GM19455 (cell line): ENCODE measurements around the gene ZBTB22.
A peak's percentile ranks its signal among the peaks of the same experiment; 100 is the strongest.
"Not testable (repeated sequence)": the region's sequence is repeated elsewhere in the genome, so short reads cannot be mapped to it uniquely, and the experiment has no call there.

Experiments used
- ATAC-seq: cut with Tn5 transposase; IDR thresholded peaks from one replicate; pipeline ENCODE4 v1.9.1; 2021; ENCODE audit not compliant: unreplicated experiment

The ZBTB22 gene

DNA sequence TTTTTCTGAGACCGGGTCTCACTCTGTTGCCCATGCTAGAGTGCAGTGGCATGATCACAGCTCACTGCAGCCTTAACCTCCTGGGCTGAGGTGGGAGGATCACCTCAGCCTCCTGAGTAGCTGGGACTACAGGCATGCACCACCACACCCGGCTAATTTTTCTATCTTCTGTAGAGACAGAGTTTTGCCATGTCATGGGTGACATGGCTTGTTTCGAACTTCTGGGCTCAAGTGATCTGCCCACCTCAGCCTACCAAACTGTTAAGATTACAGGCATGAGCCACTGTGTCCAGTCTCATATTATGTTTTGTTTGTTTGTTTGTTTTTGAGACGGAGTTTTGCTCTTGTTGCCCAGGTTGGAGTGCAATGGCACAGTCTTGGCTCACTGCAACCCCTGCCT, 32.3 kb downstream of the ZBTB22 start:
- ATAC-seq = not testable (repeated sequence)

DNA sequence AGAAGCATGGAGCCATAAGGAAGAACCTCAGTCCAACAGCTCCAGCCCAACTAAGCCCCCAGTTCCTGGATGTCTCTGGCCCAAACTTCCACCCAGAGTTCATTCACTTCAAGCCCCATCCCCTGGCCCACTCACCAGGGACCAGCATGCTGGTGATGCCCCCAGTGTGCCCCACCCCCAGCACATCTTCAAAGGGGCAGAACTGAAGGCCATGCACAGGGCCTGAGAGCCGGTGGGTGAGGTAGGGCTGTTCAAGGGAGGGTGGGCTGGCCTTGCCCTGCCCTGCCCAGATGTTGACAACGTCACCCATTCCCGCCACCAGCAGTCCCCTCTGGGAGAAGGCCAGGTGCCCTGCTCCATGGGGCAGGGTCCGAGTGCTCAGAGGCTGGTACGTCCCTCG, 37.0 kb downstream of the ZBTB22 start:
- ATAC-seq = no peak

DNA sequence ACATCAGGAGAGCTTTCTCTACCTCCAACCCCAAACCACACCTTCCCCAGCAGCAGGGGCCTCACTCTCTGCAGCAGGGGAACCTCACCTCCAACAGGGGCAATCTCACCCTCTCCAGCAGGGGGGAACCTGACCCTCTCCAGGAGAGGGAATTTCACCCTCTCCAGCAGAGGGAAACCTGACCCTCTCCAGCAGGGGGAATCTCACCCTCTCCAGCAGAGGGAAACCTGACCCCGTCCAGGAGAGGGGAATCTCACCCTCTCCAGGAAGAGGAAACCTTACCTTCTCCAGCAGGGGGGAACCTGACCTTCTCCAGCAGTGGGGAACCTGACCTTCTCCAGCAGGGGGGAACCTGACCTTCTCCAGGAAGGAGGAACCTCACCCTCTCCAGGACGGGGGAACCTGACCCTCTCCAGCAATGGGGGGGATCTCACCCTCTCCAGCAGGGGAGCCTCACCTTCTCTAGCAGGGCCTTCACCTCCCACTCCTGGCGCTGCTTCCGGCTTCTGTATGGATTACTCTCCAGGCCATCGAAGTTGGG, 37.5 kb downstream of the ZBTB22 start:
- no peak for ATAC-seq

DNA sequence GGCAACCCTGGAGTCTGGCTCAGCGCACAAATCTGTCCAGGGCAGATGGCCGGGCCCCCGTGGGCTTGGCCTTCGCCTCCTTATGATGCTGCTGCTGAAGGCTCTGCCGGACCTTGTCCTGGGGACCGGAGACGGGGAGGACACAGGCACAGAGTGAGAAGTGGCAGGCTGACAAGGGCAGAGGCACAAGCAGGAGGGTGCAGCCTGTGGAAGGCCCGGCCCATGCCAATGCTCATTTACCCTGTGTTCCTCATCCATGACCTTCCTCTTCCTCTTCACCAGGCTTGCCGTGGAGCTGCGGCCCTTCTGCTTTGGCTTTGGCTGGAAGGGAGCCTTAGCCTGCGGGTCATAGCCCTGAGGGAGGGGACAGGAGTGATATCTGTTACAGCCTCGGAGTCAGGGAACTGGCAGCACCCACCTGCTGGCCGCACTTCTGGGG, 38.3 kb downstream of the ZBTB22 start:
- ATAC-seq = no peak

DNA sequence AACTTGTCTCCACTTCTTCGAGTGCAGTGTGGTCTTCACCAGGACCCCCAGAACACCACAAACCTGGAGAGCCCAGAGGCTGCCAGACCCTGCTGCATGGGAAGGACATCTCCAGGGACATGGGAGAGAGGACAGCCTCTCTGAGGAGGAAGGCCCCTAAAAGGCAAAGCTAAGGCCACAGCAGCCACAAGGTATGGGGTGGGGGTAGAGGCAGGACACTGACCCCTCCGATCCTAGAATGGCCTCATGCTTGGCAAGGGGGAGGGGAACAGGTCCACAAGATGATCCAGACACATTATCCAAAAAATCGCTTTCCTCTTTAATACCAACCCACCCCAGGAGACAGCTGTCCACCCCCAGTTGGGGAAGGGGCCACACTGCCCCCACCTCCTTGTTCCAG, 38.7 kb downstream of the ZBTB22 start:
- no peak for ATAC-seq

DNA sequence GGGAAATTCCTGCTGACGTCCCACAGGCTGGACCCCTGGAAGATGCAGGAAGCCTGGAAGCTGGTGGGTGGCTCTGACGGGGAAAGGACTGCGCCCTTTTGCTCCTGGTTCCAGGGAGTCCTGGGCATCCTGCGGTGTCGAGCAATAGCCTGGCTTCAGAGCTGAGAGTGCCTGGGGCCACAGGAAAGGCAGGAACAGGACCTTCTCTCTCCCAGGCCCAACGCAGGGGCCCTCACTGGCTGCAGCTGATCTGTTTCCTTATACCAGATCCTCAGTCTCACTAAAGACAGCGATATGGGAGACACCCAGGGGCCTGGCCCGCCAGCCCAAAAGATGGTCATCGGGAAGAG, 39.2 kb downstream of the ZBTB22 start:
- ATAC-seq = no peak

DNA sequence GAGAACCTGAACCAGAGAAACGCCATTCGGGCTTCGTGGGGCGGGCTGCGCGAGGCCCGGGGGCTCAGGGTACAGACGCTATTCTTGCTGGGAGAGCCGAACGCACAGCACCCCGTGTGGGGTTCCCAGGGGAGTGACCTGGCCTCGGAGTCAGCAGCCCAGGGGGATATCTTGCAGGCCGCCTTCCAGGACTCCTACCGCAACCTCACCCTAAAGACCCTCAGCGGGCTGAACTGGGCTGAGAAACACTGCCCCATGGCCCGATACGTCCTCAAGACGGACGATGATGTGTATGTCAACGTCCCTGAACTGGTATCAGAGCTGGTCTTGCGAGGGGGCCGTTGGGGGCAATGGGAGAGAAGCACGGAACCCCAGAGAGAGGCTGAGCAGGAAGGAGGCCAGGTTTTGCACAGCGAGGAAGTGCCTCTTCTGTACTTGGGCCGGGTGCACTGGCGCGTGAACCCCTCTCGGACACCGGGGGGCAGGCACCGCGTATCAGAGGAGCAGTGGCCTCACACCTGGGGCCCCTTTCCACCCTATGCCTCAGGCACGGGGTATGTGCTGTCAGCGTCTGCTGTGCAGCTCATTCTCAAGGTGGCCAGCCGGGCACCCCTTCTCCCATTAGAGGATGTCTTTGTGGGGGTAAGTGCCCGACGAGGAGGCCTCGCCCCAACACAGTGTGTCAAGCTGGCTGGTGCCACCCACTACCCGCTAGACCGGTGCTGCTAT, 39.7 kb downstream of the ZBTB22 start:
- no peak for ATAC-seq

DNA sequence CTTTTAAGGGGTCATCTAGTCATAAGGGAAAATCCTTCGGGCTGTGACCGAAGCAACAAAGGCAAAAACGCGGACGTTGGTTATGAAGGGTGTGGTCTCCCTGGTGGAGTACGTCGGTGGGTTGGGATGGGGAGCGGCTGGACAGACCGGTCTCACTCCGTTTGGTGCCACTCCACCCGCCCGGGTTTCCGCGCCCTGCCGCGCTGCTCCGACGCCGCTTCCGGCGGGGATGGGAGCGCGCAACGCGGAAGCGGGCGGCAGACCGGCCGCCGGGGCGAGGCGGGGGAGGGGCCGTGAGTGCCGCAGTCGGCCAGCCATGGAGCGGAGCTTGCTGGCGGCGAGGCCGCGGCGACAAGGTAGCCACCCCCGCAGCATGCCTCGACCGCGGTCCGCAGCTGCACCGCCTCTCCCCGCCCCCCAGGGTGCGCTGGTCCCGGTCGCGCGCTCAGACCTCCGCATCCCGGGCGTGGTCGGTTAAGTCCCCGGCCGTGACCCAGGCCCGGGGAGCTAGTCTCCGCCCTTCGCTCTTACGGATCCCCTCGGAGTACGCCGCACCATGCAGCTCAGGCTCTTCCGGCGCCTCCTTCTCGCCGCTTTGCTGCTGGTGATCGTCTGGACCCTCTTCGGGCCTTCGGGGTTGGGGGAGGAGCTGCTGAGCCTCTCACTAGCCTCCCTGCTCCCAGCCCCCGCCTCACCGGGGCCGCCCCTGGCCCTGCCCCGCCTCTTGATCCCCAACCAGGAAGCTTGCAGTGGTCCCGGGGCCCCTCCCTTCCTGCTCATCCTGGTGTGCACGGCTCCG, 40.5 kb downstream of the ZBTB22 start, which contains the start of gene B3GALT4:
Gene B3GALT4, plus strand, starts transcription at position 260 of the 799 bp plus-strand sequence. Its CDS starts 297 bp downstream, at position 557.
- ATAC-seq = peak; percentile 61

DNA sequence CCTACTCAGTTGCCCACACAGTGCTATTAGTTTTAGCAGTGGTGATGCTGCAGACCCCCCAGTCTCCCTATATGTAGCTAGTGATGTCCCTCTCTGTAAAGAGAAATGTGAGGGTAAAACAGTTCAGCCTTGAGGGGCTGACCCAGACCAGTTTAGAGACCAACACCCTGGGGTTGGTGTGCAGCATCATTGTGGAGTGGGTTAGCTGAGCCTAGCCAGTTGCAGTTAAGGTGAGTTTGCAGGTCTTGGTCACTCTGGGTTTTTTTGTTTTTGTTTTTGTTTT, 41.0 kb downstream of the ZBTB22 start:
- no peak for ATAC-seq

DNA sequence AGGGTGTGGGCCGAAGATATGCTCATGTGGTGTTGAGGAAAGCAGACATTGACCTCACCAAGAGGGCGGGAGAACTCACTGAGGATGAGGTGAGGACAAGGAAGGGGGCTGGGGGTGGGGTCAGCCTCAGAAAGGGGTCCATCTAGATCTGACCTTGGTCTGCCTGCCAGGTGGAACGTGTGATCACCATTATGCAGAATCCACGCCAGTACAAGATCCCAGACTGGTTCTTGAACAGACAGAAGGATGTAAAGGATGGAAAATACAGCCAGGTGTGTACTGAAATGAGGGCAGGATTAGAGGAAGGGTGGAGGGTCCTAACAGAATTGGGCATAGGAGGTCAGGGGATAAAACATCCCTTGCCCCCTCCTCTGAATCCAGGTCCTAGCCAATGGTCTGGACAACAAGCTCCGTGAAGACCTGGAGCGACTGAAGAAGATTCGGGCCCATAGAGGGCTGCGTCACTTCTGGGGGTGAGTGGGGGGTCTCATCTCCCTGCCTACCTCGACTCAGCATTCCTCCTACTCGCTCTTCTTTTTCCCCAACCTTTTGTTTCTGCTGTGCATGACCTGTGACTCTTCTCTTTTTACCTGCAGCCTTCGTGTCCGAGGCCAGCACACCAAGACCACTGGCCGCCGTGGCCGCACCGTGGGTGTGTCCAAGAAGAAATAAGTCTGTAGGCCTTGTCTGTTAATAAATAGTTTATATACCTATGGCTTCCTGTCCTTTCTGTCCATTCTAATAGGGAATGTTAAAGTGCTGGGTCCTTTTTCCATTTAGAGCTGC, 41.6 kb downstream of the ZBTB22 start:
- not testable (repeated sequence) for ATAC-seq

DNA sequence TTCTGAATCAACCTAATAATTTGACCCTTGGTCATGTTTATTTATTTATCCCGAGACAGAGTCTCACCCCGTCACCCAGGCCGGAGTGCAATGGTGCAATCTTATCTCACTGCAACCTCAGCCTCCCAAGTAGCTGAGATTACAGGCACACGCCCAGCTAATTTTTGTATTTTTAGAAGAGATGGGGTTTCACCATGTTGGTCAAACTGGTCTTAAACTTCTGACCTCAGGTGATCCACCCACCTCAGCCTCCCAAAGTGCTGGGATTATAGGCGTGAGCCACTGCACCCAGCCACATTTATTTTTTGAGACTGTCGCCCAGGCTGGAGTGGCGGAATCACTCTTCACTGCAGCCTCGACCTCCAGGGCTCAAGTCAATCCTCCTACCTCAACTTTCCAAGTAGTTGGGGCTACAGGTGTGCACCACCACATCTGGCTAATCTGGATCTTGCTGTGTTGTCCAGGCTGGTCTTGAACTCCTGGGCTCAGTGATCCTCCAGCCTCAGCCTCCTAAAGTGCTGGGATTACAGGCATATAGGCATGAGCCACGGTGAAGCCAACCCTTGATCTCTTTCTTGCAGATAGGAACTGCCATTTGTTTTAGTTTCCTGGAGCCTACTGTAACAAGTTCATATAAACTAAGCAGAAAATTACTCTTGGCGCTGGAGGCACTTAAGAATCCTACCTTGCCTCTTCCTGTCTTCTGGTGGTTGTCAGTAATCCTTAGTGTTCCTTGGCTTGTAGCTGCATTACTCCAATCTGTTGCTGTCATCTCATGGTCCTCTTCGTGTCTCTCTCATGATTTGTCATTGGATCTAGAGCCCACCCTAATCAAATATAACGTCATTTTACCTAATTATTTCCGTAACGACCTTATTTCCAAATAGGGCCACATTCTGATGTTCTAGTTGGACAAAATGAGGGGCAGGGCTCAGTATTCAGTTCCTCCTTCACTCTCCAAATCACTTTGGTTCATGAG, 43.3 kb downstream of the ZBTB22 start:
- no peak for ATAC-seq

DNA sequence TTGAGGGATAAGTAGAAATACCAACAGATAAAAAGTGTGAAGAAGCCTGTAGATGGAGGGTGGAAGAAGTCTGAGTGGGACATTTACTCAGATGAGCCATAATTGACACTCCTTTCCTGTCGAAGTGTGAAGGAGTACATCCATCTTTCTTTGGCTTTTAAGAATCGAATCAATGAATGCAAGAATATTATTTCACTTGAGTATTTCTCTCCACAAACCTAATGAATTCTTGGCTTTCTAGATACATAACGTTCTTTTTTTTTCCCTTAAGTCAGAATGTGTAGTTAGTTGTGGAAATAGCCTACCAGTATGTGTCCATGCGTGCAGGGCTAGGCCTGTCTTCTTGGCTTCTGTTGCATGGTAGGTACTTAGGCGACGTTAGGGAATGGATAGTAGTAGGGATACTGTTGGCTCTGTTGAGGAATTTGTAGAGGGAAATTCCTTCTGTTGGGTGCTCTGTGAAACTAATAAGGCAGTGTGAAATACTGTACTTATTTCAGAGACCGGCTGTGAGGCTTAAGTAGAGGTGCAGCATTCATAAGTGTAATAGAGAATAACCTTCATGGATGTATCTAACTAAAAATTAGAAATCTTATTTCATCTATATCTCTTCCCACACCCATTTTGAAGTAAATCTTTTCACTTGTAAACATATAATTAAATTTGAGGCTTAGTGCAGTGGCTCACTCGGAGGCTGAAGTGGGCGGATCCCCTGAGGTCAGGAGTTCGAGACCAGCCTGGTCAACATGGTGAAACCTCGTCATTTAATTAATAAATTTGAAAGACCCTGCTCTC, 44.2 kb downstream of the ZBTB22 start:
- no peak for ATAC-seq

DNA sequence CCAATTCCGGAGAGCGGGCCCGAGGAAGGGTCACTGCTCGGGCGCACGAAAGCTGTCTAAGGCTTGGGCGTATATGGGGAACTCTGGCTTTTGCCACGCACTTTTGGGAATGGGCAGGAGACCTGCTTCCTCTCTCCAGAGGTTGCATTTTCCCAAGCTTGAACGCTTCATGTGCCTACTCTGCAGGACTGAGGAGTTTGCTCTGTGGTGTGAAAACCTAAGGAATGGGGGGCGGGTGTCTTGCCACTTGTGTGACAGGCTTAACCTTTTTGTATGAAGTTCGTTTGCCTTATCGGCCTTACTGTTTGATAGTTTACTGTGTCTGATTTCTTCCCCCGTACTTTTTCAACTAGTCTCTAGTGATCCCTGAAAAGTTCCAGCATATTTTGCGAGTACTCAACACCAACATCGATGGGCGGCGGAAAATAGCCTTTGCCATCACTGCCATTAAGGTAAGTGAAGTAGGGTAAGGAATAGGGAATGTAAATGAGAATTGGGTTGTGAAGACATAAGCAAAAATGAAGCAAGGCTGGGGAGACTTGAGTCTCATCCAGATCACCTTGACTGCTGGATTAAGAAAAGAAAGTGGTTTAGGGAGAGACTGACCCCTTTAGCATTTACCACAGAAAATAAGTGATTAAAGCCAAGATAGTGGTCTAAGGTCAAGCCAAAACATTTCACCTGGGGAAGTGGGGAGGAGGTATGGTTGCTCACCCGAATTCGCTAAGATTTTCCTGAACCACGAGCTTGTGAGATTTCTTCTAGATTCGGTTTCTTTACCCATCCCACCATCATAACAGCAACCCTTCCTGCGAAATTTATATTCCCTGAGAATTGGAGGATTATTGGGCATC, 45.0 kb downstream of the ZBTB22 start:
- ATAC-seq = no peak

DNA sequence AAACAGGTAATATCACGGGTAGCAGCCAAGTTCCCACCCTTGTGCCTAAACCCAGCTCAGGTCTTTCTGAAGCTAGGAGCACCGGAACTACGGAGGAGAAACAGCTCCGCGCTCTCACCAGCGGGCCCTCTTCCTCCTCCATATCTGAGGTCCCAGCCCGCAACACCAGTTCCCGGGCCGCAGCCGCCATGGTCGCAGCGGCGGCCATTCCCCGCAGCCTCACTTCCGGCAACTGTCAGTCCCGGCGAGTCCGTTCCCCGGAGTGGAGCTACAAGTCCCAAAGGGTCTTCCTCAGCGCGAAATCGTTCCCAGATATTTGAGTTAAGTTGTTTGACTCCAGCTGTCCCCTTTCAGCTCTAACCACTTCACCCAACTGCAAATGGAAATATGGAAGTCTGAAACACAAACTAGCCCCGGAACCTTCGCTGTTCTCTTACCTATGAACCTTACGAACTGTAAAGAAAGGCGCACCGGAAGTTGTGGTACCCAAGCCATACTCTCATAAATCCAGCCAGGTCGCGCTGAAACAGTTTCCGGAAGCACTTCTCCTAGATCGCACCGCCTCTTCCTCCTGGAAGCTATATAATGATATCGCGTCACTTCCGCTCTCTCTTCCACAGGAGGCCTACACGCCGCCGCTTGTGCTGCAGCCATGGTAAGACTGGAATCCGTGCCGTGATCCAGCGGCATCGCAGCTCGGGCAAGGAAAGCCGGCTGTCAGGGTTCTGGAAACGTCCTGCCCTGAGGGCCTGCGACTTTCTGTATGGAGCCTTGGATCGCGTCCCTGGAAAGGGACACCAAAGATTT, 45.9 kb downstream of the ZBTB22 start, which contains the start of the genes RPS18 and VPS52:
Gene RPS18, plus strand, starts transcription at position 608 of the 807 bp plus-strand sequence. Its CDS starts 45 bp downstream, at position 653.
Gene VPS52, minus strand, starts transcription at position 409 of the 807 bp plus-strand sequence. Its CDS starts 201 bp downstream, at position 208.
- peak; percentile 83 for ATAC-seq

DNA sequence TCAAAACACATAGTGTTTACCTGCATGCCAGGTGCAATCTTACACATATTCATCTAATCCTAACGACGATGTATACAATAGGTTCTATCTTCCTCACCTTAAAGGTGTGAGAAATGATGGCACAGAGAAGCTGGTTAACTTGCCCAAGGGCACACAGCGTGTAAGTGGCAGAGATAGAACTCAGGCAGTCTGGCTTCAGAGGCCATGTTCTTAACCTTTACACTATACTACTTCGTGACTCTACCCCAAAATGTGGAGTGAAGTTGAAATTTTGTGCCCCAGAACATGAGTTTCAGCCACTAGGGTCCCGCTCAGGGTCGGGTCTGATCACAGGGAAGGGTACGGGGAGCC, 46.5 kb downstream of the ZBTB22 start:
- no peak for ATAC-seq
